ENCODE data around the gene MED7. TPM values are rescaled to one million over a fixed set of nuclear protein-coding genes. Genes with fewer than 3 reads are reported as not detected.

Gene MED7
- total RNA-seq, 1 experiment from 2014 or later = 8.7 TPM

DNA sequence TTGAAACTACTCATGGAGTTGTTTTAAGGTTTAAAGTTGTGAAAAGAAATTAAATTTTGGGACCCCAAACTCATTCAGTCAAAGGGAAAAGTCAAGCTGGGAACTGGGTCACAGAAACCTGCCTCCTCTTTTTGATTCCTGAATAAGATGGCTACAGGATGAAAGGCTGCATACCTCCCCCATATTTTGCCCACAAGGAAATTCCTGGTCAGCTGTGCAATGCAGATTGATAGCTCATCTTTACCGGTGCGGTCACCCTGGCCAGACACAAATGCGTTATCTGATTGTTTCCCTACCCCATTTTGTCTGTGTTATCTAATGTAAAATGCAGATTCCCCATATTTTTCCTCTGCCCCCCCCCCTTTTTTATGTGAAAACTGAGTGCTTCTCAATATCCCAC is 35.2 kb downstream of the MED7 start:
- CTCF ChIA-PET = no interaction called here
- POLR2A ChIA-PET (ENCODE audit: low non-redundant PET) = no interaction called here
- Histone ChIP-seq H3K4me3 (ENCODE audit: low read depth, low read length, poor library complexity, severe bottlenecking) (no peak overlapping the region), H3K27me3 (replicated peaks; ENCODE audit: insufficient read depth, low read depth, low read length, poor library complexity) (peaks cover 4% of the 10 kb centered on the region), H3K36me3 (ENCODE audit: insufficient read depth, low read length, poor library complexity, severe bottlenecking) (no peaks in the 10 kb centered on the region), H3K4me1 (ENCODE audit: insufficient read depth, low read length, poor library complexity, severe bottlenecking) (no peaks in the 10 kb centered on the region), H3K27ac (ENCODE audit: low read depth, low read length, poor library complexity, severe bottlenecking) (no peak overlapping the region), H3K9me3 (ENCODE audit: low read depth, low read length, poor library complexity, severe bottlenecking) (no peaks in the 10 kb centered on the region)
- DNase-seq (ENCODE audit: low spot score) = no peak
- no peak for TF ChIP-seq EZH2 (IDR thresholded peaks at IDR 0.05; ENCODE audit: borderline replicate concordance, low read depth, low read length, poor library complexity, severe bottlenecking)
- TF ChIP-seq, protein P1, sequence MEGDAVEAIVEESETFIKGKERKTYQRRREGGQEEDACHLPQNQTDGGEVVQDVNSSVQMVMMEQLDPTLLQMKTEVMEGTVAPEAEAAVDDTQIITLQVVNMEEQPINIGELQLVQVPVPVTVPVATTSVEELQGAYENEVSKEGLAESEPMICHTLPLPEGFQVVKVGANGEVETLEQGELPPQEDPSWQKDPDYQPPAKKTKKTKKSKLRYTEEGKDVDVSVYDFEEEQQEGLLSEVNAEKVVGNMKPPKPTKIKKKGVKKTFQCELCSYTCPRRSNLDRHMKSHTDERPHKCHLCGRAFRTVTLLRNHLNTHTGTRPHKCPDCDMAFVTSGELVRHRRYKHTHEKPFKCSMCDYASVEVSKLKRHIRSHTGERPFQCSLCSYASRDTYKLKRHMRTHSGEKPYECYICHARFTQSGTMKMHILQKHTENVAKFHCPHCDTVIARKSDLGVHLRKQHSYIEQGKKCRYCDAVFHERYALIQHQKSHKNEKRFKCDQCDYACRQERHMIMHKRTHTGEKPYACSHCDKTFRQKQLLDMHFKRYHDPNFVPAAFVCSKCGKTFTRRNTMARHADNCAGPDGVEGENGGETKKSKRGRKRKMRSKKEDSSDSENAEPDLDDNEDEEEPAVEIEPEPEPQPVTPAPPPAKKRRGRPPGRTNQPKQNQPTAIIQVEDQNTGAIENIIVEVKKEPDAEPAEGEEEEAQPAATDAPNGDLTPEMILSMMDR (conservative IDR thresholded peaks at IDR 0.05; ENCODE audit: low read depth, low read length) = no peak
- BruUV-seq (replicated peaks) = no TSS peak
- intact Hi-C loops (cut with micrococcal nuclease; ENCODE audit: unreplicated experiment) = no loop called here

DNA sequence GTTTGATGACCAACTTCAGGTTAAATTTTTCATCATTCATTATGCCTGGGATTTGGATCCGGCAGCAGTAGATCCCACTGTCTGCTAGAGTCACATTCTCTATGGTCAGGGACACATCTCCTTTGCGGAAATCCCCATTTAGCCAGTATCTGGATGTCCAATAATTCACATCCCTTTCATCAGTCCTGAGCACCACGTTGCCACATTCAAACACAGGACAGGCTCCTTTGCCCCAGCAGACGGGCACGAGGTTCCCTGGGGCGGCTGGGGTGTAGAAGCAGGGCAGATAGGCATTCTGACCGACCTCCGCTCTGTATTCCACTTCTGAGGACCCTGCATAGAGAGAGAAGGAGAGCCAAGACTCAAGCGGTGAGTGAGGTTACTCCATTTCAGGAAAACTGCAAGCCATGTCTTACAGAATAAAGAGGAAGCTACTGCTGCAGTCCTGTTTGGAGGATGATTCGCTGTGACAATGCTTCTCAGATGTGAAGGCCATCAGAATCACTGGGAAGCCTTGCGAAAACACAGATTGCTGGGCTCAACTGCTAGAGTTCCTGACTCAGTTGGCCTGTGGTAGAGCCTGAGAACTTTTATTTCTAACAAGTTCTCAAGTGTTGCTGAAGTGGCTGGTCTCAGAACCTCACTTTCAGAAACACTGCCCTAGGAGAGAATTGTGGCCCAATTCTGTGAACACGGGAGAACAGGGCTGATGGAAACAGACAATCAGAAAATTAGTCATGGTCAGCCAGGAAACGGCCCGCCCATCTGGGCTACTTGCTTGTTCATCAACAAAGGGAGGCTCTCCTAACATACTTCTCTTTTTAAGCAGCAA is 35.8 kb downstream of the MED7 start:
- intact Hi-C loops (cut with micrococcal nuclease; ENCODE audit: unreplicated experiment) = no loop called here
- no peak for TF ChIP-seq EZH2 (IDR thresholded peaks at IDR 0.05; ENCODE audit: borderline replicate concordance, low read depth, low read length, poor library complexity, severe bottlenecking)
- TF ChIP-seq, protein P1 (conservative IDR thresholded peaks at IDR 0.05; ENCODE audit: low read depth, low read length) = no peak
- H3K27ac ChIP-seq (ENCODE audit: low read depth, low read length, poor library complexity, severe bottlenecking) = no peak overlapping the region
- ChIA-PET POLR2A (ENCODE audit: low non-redundant PET) (no interaction called here), CTCF (no interaction called here)
- no peaks in the 10 kb centered on the region for H3K9me3 ChIP-seq (ENCODE audit: low read depth, low read length, poor library complexity, severe bottlenecking)
- BruUV-seq (replicated peaks) = no TSS peak
- H3K4me1 ChIP-seq (ENCODE audit: insufficient read depth, low read length, poor library complexity, severe bottlenecking) = no peaks in the 10 kb centered on the region
- H3K4me3 ChIP-seq (ENCODE audit: low read depth, low read length, poor library complexity, severe bottlenecking) = no peak overlapping the region
- no peaks in the 10 kb centered on the region for H3K36me3 ChIP-seq (ENCODE audit: insufficient read depth, low read length, poor library complexity, severe bottlenecking)
- H3K27me3 ChIP-seq (replicated peaks; ENCODE audit: insufficient read depth, low read depth, low read length, poor library complexity) = peaks cover 4% of the 10 kb centered on the region
- DNase-seq (ENCODE audit: low spot score) = no peak

DNA sequence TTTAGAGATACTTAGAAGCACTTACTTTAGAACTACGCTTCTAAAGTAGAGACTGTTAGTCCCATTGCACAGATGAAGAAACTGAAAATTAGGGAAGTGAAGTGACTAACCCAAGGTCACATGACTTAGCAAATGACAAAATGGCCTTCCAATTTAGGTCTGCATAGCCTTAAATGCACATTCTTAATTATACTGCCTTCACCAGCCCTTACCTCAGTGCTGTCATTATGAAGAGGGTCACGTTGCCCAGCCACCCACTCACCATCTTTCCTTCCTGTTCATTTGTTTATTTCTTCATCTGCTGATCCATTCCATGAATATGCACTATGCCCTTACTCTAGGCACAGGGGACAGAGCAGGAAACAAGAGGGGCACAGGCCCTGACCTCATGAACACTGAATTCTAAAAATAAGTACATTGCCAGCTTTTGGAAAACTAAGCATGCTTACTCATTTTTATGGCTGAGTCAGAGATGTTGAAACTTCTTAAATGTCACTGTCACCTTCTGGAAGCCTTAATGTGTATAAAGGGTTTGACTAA is 42.5 kb downstream of the MED7 start:
- H3K36me3 ChIP-seq (ENCODE audit: insufficient read depth, low read length, poor library complexity, severe bottlenecking) = no peaks in the 10 kb centered on the region
- no peaks in the 10 kb centered on the region for H3K27me3 ChIP-seq (replicated peaks; ENCODE audit: insufficient read depth, low read depth, low read length, poor library complexity)
- TF ChIP-seq, protein P1 (conservative IDR thresholded peaks at IDR 0.05; ENCODE audit: low read depth, low read length) = no peak
- TF ChIP-seq EZH2 (IDR thresholded peaks at IDR 0.05; ENCODE audit: borderline replicate concordance, low read depth, low read length, poor library complexity, severe bottlenecking) = no peak
- no peaks in the 10 kb centered on the region for H3K9me3 ChIP-seq (ENCODE audit: low read depth, low read length, poor library complexity, severe bottlenecking)
- no TSS peak for BruUV-seq (replicated peaks)
- no peak for DNase-seq (ENCODE audit: low spot score)
- H3K4me1 ChIP-seq (ENCODE audit: insufficient read depth, low read length, poor library complexity, severe bottlenecking) = no peaks in the 10 kb centered on the region
- CTCF ChIA-PET = no interaction called here
- intact Hi-C loops (cut with micrococcal nuclease; ENCODE audit: unreplicated experiment) = no loop called here
- POLR2A ChIA-PET (ENCODE audit: low non-redundant PET) = no interaction called here
- no peak overlapping the region for H3K27ac ChIP-seq (ENCODE audit: low read depth, low read length, poor library complexity, severe bottlenecking)
- H3K4me3 ChIP-seq (ENCODE audit: low read depth, low read length, poor library complexity, severe bottlenecking) = no peak overlapping the region

All from A673 (cell line).